Measurements from ENCODE around the gene EGFR.

EGFR gene

DNA sequence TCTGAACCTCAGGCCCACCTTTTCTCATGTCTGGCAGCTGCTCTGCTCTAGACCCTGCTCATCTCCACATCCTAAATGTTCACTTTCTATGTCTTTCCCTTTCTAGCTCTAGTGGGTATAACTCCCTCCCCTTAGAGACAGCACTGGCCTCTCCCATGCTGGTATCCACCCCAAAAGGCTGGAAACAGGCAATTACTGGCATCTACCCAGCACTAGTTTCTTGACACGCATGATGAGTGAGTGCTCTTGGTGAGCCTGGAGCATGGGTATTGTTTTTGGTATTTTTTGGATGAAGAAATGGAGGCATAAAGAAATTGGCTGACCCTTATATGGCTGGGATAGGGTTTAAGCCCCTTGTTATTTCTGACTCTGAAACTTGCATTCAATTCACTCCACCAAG lies 156.0 kb downstream of the EGFR start:
- no peak for DNase-seq

DNA sequence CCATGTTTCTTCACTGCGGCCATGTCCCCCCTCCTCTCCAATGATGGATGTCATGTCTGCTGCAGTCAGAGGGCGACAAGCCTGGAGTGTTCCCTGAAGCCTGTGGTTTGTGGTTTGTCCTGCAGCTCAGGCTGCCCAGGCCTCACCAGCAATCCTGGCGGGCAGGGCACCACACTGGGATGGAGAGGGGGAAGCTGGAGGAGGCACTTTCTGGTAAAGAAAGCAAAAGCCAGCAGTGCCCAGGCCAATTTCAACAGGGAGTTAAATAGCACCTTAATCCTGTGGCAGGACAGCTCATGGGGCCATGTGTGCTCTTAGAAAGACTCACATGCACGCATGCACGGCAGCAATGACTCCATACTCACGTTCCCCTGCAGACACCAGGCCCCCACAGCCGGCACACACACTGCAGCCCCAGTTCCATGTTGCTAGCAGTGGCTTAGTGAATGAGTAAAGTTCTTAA lies 158.3 kb downstream of the EGFR start:
- DNase-seq = no peak

DNA sequence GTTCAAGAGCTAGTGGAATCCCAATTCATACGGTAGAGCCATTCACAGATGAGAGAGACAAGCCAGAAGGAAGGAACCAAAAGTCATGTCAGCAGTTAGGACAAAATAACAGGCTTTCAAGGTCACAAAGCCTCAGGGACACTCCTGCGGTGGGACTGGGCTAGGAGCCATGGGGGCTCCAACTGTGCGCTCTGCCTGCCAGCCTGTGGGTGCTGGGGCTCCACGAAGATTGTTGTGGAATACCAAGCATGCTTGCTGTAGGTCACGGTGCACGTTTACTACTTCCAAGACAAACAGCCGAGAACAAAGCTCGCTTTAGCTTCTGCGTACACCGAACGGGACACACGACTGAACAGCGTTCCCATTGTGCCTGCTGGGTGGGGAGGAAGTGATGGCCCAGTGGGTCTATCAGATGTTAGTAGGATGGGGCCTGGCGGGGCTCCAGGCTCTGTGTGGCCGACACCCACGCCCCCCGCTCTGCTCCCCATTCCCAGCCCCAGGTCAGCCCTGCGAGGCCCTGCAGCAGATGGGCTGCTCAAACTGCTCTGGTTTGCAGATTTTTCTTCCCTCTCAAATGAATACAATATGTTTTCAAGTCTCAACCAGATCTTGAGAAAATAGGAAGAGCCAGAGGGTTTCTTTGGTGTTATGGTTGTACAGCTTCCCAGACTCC lies 158.9 kb downstream of the EGFR start:
- DNase-seq = peak in 1 of 2 donors; percentile 12

DNA sequence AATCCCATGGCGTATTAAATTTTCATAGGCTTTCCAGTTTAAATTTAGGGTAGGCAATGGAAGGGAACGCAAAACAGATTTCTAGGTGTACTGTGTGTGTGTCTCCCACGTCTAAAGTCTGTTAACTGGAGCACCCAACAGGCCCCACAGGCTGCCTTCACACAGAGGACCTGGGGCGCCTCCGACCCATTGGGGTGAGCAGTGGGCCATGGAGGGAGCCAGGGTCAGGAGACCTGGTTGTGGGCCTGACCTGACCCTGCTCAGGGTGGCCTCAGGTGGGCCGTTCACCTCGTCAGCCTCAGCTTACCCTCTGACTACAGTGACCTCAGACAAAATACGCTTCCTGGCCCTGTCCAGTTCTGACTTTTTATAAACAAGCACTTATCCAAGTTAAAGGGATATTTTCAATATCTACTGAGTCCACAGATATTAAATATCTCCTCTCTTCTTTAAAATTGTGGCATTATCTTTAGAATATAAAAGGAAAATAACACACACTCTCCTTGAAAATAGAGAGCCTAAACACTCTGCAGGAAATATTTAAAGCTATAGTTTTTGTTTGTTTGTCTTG lies 159.6 kb downstream of the EGFR start:
- DNase-seq = no peak

DNA sequence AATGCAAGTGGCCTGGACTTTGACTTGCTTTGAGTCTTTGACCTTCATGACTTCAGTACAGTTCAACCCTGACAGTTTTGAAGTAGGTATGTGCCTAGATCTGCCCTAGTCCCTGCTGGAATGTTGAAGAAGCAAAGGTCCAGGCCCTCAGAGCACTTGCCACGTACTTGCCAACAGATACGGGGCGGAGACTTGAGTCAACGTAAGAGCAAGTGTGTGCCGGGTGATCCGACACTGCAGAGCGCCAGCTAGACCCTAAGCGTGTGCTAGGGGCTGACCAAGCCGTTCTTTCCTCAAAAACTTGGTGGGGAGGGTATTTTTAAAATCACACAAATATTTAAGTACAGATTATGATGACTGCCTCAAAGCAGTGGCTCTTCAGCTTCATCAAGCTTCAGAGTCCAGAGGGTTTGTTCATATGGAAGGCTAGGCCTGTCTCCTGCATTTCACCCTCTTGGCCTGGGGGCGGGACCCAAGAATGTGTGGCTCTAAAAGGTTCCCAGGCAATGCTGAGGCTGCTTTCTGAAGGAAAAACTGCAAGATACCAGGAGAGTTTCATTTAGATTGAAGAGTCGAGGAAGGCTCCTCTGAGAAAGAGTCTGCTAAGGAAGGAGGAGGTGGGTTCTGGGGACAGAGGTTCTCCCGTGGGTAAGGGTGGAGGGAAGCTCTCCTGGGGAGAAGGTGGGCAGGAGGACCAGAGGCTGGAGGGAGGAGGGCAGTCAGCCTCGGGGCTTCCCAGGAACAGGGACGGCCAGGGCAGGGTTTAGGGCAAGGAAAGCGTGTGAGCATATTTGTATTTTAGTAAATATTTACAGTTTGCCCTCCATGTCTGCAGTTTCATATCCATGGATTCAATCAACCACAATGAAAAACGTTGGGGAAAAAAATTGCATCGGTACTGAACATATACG lies 160.3 kb downstream of the EGFR start:
- DNase-seq = no peak

DNA sequence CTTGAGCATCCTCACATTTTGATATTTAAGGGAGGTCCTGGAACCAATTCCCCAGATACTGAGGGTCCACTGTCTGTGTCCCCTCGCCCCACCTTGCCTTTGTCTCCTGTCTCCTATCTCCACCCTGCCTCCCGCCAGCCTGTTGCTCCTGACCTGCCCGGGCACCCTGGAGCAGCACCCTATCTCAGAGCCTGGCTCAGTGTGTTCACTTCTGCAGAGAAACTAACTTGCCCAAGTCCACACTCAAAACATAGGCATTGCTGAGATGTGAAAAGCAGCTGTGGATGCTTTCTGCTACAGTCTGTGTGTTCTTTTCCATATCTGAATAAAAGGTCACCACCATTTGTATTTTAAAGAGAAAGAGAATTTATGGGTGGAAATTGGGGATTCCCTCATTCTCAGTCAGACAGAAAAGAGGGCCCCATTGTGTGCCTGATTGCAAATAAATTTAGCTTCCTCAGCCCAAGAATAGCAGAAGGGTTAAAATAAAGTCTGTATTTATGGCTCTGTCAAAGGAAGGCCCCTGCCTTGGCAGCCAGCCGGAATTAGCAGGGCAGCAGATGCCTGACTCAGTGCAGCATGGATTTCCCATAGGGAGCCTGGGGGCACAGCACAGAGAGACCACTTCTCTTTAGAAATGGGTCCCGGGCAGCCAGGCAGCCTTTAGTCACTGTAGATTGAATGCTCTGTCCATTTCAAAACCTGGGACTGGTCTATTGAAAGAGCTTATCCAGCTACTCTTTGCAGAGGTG lies 161.3 kb downstream of the EGFR start:
- DNase-seq = no peak

DNA sequence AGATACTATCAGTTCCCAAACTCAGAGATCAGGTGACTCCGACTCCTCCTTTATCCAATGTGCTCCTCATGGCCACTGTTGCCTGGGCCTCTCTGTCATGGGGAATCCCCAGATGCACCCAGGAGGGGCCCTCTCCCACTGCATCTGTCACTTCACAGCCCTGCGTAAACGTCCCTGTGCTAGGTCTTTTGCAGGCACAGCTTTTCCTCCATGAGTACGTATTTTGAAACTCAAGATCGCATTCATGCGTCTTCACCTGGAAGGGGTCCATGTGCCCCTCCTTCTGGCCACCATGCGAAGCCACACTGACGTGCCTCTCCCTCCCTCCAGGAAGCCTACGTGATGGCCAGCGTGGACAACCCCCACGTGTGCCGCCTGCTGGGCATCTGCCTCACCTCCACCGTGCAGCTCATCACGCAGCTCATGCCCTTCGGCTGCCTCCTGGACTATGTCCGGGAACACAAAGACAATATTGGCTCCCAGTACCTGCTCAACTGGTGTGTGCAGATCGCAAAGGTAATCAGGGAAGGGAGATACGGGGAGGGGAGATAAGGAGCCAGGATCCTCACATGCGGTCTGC lies 162.2 kb downstream of the EGFR start:
- DNase-seq = no peak

DNA sequence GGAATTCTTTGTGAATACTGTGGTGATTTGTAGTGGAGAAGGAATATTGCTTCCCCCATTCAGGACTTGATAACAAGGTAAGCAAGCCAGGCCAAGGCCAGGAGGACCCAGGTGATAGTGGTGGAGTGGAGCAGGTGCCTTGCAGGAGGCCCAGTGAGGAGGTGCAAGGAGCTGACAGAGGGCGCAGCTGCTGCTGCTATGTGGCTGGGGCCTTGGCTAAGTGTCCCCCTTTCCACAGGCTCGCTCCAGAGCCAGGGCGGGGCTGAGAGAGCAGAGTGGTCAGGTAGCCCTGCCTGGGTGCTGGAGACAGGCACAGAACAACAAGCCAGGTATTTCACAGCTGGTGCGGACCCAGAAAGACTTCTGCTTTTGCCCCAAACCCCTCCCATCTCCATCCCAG lies 162.9 kb downstream of the EGFR start:
- DNase-seq = no peak

DNA sequence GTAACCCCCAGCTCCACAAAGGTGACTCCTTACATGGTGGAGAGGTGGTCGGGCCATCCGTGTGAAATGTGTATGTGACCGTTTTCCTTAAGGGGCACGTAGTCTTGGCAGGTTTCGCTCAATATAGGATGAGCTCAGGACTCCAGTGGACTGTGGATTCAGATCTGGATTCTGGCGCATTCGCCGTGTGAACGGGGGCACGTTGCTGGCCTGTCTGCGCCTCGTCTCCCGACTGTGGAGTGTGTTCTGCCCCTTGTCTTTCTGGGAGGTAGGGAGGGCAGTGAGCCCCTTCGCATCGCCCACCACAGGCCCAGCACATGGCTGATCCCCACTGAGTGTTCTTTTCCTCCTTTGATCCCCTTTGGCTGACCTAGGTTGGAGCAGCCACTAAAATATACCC lies 165.1 kb downstream of the EGFR start:
- no peak for DNase-seq

DNA sequence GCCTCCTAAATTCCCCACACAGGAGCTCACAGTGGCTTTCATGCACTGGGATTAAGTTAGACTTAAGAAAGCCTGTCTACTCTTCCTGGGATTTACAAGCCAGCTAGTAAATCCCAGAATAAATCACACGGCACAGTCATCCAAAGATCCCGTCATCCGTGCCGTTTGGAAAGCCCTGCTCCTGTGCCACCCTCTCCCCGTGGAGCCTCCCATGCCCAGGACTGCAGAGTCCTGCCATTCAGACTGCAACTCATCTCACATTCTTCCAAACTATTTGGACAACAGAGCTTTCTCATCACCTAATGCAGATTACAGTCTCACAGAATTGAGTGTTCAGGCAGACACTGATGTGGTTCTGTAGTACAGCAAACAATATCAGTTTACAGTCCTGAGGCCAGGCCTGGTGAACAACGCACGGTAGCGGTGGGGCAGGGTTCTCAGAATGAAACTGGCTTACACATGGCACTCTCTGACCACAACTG lies 166.5 kb downstream of the EGFR start:
- DNase-seq = no peak

DNA sequence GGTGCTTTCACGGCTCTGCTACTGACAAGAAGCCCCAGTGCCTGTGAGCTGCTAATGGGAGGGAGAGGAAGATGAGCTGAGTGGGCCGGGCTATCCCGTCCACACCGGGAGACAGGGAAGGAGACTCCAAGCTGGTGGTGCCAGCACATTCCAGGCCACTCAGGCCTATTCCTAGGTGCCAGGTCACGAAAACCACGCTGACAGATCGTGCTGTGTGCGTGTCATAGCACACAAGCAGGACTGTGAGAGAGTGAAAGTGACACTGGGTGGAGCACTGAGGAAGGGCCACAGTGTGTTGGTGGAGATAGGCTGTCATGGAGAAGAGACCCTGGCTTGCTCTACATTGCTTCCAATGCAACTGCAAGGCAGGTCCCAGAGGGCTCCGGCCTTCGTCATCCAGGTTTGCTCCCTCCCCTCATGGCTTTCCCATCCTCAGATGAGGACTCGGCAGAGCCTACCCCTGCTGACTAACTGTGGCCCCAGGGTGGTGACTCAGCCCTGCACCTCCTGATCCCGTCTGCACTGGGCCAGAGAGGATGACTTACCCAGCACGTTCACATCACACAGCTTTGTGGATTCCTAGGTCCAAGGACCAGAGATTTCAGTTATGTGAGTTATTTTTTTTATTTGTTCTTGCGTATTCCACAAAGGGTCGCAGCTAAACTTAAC lies 167.3 kb downstream of the EGFR start:
- DNase-seq = no peak

DNA sequence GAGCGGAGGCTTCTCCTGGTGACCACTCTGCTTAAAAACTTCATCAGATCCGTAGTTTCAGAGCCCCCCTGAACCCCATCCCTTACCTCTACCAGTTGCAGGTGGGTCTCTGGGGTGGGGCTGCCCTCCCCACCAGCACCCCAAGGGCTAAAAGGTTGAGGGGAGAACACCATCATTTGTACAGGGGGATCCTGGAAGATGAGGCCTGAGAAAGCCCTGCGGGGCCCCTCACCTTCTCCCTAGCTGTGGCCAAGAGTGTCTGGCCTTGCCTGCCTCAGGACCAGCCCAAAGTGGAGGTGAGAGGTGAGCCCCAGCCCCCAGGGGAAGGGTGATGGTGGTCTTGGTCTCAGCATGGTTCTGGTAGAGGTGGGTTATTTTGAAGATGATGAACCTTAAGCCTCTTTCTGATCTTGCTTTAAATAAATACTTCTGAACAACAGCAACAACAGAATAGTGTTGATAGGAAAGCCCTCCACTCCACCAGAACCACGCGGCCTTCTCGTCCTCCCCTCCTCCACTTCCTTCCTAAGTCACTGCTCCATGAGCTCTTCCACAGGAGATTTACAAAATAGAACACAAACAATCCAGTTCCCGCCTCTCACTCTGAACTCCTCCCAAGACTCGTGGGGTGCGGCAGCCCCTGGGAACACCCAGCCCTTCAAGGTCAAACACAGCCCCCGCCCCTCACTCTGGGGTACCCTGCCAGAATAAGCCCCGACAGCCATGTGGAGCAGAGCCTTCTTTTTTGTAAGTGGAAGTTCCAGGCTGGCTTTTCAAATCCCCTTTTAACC lies 169.1 kb downstream of the EGFR start:
- no peak for DNase-seq

DNA sequence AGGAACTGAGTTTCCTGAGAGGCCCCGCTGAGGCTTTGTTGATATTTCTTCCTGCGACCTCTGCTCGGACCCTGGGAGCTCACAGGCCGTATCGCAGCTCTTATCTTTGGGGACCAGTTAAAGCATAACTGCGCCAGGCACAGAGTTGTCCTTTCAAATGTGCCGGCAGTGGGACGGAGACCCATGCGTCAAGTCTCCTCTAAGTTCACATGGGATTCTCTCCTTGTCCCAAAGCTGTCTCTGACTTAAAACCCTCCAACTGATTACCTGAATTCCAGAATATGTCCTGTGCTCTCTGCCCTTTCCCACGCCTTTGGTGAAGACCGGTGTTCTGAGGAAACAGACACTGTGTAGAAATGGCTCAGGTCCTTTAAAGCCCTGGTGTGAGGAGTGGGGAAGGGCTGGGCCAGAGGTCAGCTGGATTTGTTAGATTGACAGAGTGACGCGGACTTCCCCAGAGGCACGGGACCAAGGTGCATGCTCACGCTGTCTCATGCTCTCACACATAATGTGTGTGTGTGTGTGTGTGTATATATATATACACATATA lies 169.8 kb downstream of the EGFR start:
- no peak for DNase-seq

DNA sequence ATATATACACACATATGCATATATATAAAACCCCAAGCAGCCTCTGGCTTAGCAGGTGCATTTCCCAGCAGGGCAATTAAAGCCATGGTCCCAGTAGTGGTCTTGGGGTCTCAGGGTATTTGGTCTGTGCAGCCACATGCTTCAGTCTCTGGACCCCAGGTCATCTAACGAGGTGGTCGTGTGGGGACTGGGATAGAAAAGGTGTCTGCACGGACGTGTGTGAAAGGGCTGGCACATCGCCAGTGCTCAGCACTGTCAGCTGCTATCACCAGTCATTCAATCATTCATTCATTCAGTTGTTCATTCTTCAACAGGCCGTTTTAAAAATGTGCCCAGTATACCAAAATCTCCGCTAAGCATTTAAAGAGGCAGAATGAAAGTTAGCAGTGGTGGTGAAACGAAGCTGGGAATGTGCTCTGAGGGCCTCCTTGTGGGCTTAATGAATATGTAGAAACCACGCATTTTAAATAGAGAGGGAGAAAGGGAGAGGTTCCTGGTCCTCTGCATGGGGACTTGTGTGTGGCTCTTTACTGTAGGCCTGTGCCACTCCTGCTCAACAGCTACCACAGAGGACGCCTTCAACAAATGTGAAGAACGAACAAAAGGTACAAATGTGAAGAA lies 170.4 kb downstream of the EGFR start:
- no peak for DNase-seq

DNA sequence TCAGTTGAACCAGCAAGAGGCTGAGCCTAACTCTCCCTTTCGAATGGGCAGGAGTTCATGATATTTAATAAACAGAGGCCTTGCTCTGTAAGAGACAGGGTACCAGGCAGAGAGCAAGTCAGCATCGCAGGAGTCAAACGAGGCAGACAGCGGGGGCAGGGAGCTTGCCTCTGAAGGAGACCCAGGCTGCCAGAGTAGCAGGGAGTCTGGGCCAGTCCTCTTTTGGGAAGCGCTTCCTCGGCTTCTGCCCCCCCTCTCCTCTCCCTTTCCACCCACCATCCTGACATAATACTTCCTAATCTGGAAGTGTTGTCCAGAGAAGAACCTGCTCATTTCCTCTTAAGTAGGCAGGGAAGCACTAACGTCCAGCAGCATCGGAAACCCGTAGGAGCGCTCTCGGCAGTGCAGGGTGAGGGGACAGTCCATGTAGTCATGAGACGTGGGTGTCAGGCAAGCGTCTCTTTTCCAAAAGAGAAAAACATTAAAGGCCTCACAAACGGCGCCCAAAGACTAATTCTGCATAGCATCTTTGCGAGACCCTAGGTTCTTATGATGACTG lies 171.1 kb downstream of the EGFR start:
- no peak for DNase-seq

DNA sequence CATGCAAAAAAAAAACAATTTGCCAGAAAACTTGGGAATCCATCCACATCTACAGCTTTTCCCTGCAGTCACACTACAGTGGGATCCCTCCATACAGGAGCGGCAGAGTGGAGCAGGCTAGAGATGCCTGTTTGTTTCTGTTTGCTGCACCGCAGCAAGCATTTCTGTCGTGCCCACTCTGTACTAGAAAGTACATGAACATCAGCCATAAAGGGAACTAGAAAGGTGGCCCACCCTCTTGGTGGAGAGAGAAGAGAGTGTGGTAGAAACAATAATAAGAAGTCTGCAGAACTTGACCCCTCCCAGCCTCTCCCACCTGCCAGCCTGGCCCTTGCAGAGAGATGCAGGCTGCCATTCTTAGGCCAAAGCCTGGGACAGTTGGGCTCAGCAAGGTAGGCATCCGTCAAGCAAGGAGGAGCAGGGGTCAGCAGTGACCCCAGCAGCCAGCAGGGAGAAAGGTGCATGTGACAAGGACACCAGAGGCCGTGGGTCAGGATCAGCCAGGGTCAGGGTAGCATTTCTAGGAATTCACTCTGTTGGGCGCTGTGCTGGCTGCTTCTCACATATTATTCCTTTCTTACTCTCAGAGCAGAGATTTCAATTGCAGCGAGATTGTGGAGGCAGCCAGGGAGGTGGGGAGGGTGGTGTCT lies 171.8 kb downstream of the EGFR start:
- no peak for DNase-seq

DNA sequence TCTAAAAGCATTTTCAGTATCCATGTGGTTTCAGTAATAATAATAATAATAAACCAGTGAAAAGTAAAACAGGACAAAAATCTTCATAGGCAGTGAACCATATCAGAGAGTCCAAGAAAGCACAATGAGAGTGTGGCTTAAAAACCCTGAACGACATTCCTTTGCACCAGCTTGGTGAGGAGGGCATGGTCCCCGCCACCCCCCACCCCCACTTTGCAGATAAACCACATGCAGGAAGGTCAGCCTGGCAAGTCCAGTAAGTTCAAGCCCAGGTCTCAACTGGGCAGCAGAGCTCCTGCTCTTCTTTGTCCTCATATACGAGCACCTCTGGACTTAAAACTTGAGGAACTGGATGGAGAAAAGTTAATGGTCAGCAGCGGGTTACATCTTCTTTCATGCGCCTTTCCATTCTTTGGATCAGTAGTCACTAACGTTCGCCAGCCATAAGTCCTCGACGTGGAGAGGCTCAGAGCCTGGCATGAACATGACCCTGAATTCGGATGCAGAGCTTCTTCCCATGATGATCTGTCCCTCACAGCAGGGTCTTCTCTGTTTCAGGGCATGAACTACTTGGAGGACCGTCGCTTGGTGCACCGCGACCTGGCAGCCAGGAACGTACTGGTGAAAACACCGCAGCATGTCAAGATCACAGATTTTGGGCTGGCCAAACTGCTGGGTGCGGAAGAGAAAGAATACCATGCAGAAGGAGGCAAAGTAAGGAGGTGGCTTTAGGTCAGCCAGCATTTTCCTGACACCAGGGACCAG lies 172.5 kb downstream of the EGFR start:
- DNase-seq = no peak

DNA sequence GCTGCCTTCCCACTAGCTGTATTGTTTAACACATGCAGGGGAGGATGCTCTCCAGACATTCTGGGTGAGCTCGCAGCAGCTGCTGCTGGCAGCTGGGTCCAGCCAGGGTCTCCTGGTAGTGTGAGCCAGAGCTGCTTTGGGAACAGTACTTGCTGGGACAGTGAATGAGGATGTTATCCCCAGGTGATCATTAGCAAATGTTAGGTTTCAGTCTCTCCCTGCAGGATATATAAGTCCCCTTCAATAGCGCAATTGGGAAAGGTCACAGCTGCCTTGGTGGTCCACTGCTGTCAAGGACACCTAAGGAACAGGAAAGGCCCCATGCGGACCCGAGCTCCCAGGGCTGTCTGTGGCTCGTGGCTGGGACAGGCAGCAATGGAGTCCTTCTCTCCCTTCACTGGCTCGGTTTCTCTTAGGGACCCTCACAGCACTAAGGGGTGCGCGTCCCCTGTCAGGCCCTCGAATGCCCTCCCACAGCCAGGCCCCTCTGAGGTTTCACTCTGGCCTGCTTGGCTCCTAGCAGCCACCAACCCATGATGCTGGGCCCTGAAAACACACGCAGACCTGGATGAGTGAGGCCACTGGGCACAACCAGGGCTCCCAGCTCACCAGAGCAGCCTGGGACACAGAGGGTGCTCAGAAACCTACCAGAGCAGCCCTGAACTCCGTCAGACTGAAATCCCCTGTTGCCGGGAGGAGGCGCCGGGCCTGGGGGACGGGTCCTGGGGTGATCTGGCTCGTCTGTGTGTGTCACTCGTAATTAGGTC lies 173.3 kb downstream of the EGFR start:
- no peak for DNase-seq
